Suprapubic skin (tissue), 4 donors: Measurements from ENCODE around the gene PRR3. TPM values are rescaled to one million over a fixed set of nuclear protein-coding genes. Genes with fewer than 3 reads are reported as not detected.

Source experiments
- DNase-seq, 2 donors: peaks; one replicate each; pipeline ENCODE4 v3.0.0-alpha.2; 2019; ENCODE audit warnings: low spot score in 2 of 2
- H3K27ac ChIP-seq: fragments of 200-600 bp; sonication (generic); one replicate; pipeline ENCODE4 v1.5.1; 2019
- H3K27me3 ChIP-seq: fragments of 200-600 bp; sonication (generic); one replicate; pipeline ENCODE4 v1.5.1; 2019
- H3K36me3 ChIP-seq: fragments of 200-600 bp; sonication (generic); one replicate; pipeline ENCODE4 v1.5.1; 2019
- H3K4me1 ChIP-seq: fragments of 200-600 bp; sonication (generic); one replicate; pipeline ENCODE4 v1.5.1; 2019
- H3K4me3 ChIP-seq: fragments of 200-600 bp; sonication (generic); one replicate; pipeline ENCODE4 v1.5.1; 2019; ENCODE audit warnings: mild to moderate bottlenecking
- H3K9me3 ChIP-seq: fragments of 200-600 bp; sonication (generic); one replicate; pipeline ENCODE4 v1.5.1; 2019
- EP300 ChIP-seq: sonication (generic); formaldehyde crosslinking; IDR thresholded peaks from one replicate; pipeline ENCODE4 v1.6.1; 2017; ENCODE audit warnings: antibody characterized with exemption
- POLR2A ChIP-seq, 2 donors: fragments of 450-650 bp; IDR thresholded peaks; one replicate each; pipeline ENCODE4 v1.6.1; 2017; ENCODE audit warnings: antibody characterized with exemption in 2 of 2, mild to moderate bottlenecking in 2 of 2, moderate library complexity in 2 of 2
- POLR2AphosphoS5 ChIP-seq, 3 donors: sonication (generic); formaldehyde crosslinking; IDR thresholded peaks; one replicate each; pipeline ENCODE4 v1.6.1; 2017; ENCODE audit warnings: antibody characterized with exemption in 3 of 3
- WGBS: methylation state at CpG from one replicate; pipeline ENCODE4 v1.1.5; 2018; 5-methylcytosine and 5-hydroxymethylcytosine counted together
- total RNA-seq, 4 donors: library from RNA; depleted of rRNA; stranded (reverse); fragments of >200 nt; gene quantifications; one replicate each; pipeline ENCODE4 v1.1.0, GENCODE V29; 2016
- TF ChIP-seq, protein P1 (sequence below), 2 donors: fragments of 200-600 bp in 1 of 2; fragments of 450-650 bp in 1 of 2; sonication (generic) in 1 of 2; IDR thresholded peaks; one replicate each; pipeline ENCODE4 v1.5.1; 2016 to 2019; ENCODE audit warnings: antibody characterized with exemption in 2 of 2, mild to moderate bottlenecking in 1 of 2, moderate library complexity in 1 of 2

Gene PRR3
- total RNA-seq, 4 donors from 2014 or later = 5.5 to 10.6 (median 9.0) TPM

DNA sequence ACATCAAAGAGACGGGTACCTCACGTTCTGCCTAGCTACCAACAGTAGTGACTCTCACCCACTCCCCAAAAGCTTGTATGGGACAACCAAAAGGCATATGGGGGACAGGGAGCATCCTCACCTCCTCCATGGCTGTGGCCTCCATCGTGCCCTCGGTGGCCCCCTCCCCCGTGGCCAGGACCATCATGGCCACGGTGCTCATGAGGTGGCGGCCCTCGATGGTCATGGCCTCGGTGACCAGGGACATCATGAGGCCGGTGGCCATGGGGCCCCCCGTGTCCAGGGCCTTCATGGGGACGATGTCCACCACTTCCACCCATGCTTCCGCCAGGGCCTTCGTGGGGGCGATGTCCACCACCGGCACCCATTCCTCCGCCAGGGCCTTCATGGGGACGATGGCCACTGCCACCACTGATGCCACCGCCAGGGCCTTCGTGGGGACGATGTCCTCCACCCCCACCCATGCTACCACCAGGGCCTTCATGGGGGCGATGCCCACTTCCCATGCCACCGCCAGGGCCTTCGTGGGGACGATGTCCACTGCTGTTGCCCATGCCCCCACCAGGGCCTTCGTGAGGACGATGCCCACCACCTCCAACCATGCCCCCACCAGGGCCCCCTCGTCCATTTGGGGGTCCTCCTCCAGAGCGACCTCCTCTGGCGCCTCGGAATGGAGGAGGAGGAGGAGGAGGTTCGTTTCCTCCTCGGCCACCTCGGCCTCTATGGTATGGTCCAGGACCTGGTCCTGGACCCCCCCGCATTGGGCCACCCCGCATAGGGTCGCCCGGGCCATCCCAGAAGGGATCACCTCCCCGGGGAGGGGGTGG is 44.9 kb downstream of the PRR3 start:
- DNase-seq = no peak
- H3K4me3 ChIP-seq = no peak overlapping the region
- H3K9me3 ChIP-seq = no peaks in the 10 kb centered on the region
- WGBS = 88% methylated on average over 22 of the region's 39 CpGs
- H3K27ac ChIP-seq = no peak overlapping the region
- peaks cover 69% of the 10 kb centered on the region for H3K36me3 ChIP-seq
- no peak for TF ChIP-seq POLR2AphosphoS5 (IDR thresholded peaks at IDR 0.05)
- no peak for TF ChIP-seq POLR2A (IDR thresholded peaks at IDR 0.05)
- TF ChIP-seq, protein P1, sequence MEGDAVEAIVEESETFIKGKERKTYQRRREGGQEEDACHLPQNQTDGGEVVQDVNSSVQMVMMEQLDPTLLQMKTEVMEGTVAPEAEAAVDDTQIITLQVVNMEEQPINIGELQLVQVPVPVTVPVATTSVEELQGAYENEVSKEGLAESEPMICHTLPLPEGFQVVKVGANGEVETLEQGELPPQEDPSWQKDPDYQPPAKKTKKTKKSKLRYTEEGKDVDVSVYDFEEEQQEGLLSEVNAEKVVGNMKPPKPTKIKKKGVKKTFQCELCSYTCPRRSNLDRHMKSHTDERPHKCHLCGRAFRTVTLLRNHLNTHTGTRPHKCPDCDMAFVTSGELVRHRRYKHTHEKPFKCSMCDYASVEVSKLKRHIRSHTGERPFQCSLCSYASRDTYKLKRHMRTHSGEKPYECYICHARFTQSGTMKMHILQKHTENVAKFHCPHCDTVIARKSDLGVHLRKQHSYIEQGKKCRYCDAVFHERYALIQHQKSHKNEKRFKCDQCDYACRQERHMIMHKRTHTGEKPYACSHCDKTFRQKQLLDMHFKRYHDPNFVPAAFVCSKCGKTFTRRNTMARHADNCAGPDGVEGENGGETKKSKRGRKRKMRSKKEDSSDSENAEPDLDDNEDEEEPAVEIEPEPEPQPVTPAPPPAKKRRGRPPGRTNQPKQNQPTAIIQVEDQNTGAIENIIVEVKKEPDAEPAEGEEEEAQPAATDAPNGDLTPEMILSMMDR (IDR thresholded peaks at IDR 0.05) = no peak
- no peak for TF ChIP-seq EP300
- peaks cover 4% of the 10 kb centered on the region for H3K4me1 ChIP-seq
- no peaks in the 10 kb centered on the region for H3K27me3 ChIP-seq

DNA sequence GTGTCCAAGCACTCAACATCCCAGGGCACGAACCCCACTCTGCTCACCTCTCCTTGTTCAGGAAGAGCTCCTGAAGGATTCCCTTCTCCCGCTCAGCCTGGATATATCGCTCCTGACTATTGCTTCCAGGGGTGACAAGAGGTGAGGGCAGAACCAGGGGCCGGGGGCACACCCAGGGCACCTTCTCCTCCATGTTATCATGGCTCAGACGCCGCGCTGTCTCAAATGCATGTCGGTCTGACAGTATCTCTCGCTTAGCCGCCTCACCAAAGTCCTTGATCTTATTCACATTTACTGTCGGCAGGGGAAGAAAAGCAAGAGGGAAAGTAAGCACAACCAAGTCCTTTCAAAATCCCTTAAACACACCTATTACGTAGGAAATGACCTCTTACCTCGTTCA is 46.9 kb downstream of the PRR3 start:
- H3K4me3 ChIP-seq = no peak overlapping the region
- H3K9me3 ChIP-seq = no peaks in the 10 kb centered on the region
- no peak overlapping the region for H3K27ac ChIP-seq
- H3K4me1 ChIP-seq = no peaks in the 10 kb centered on the region
- 93% methylated on average over 13 of the region's 13 CpGs for WGBS
- no peak for DNase-seq
- no peak for TF ChIP-seq POLR2A (IDR thresholded peaks at IDR 0.05)
- TF ChIP-seq EP300 = no peak
- TF ChIP-seq POLR2AphosphoS5 (IDR thresholded peaks at IDR 0.05) = no peak
- TF ChIP-seq, protein P1 (IDR thresholded peaks at IDR 0.05) = no peak
- H3K27me3 ChIP-seq = no peaks in the 10 kb centered on the region
- peaks cover 86% of the 10 kb centered on the region for H3K36me3 ChIP-seq

DNA sequence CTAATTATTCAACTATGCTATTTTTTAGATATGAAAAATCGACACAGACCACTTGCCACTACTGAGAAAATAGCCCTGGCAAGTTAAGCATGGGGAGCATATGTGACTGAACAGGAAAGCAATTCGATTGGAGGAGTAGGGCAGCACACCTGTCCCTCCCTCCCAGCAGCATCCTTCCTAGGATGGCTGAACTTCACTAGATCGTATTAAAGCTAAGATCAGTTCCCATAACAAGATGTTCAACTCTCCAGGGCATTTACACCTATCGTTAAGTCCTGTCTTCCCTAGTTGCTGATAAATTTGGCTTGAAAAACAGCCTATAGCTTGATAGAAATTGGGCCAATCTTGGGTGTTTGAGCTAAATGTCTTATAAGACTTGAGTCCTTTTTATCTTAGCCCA is 53.0 kb downstream of the PRR3 start:
- 82% methylated on average over 4 of the region's 4 CpGs for WGBS
- DNase-seq = no peak
- Histone ChIP-seq H3K4me3 (no peak overlapping the region), H3K27ac (no peak overlapping the region), H3K36me3 (peaks cover 42% of the 10 kb centered on the region), H3K4me1 (peaks cover 47% of the 10 kb centered on the region), H3K27me3 (no peaks in the 10 kb centered on the region), H3K9me3 (no peaks in the 10 kb centered on the region)
- TF ChIP-seq POLR2AphosphoS5 (IDR thresholded peaks at IDR 0.05) (no peak), EP300 (no peak), POLR2A (IDR thresholded peaks at IDR 0.05) (no peak)
- TF ChIP-seq, protein P1 (IDR thresholded peaks at IDR 0.05) = no peak

DNA sequence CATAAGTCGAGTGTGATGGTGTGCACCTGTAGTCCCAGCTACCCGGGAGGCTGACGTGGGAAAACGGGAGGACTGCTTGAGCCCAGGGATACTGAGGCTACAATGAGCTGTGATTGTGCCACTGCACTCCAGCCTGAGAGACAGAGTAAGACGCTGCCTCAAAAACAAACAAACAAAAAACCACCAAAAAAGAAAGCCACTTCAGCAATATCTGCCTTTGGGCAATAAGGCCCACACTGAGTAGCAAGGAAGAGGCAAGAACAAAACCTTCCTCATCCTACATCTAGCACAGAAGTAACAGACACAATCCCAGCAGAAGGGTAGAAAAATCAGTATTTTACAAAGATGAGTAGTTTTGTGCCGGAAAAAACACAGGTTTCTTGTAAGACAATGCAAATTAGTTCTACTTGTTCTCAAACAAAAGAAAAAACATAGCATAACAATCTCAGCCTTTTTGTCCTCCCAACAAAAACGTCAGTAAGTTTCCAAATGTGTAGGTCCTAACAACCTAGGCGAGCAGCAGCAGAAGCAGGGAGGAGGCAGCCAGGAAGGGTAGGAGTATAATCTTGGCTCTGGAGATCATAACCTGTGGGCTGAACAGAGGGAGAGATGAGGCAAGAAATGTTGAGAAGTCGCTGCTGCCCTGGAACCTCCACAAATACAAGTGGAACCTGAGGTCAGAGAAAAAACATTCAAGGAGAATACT is 54.2 kb downstream of the PRR3 start:
- no peak for DNase-seq
- 66% methylated on average over 9 of the region's 9 CpGs for WGBS
- H3K4me3 ChIP-seq = no peak overlapping the region
- peaks cover 32% of the 10 kb centered on the region for H3K36me3 ChIP-seq
- no peak overlapping the region for H3K27ac ChIP-seq
- peaks cover 47% of the 10 kb centered on the region for H3K4me1 ChIP-seq
- TF ChIP-seq EP300 = no peak
- no peak for TF ChIP-seq POLR2AphosphoS5 (IDR thresholded peaks at IDR 0.05)
- TF ChIP-seq, protein P1 (IDR thresholded peaks at IDR 0.05) = no peak
- TF ChIP-seq POLR2A (IDR thresholded peaks at IDR 0.05) = no peak
- no peaks in the 10 kb centered on the region for H3K9me3 ChIP-seq
- no peaks in the 10 kb centered on the region for H3K27me3 ChIP-seq

DNA sequence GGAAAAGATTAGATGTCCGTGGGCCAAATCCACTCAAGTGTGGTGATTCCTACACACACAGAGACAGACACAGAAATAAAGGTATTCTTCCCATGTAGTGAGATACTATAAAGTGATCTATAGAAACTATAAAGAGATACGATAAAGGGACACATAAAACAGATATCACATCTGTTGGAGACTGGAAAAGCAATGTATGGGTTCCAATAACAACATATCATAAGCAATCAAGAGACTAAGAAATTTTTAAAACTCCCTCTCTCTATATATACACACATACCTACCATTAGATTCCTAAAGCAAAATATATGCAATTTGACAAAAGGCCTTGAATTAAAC is 54.7 kb downstream of the PRR3 start:
- TF ChIP-seq POLR2AphosphoS5 (IDR thresholded peaks at IDR 0.05) = no peak
- TF ChIP-seq POLR2A (IDR thresholded peaks at IDR 0.05) = no peak
- no peak for TF ChIP-seq EP300
- TF ChIP-seq, protein P1 (IDR thresholded peaks at IDR 0.05) = no peak
- 70% methylated on average over 2 of the region's 2 CpGs for WGBS
- Histone ChIP-seq H3K27me3 (no peaks in the 10 kb centered on the region), H3K4me1 (peaks cover 47% of the 10 kb centered on the region), H3K4me3 (no peak overlapping the region), H3K27ac (no peak overlapping the region), H3K9me3 (no peaks in the 10 kb centered on the region), H3K36me3 (peaks cover 32% of the 10 kb centered on the region)
- DNase-seq = no peak
